GM12873 (cell line): Measurements from ENCODE around the gene KLF12.

Experiments
- CTCF ChIP-seq: IDR thresholded peaks from 2 replicates; pipeline ENCODE4 v1.5.1; 2012; ENCODE audit warnings: low read depth, mild to moderate bottlenecking, moderate library complexity, low read length, control low read depth; ENCODE audit not compliant: insufficient read depth; ENCODE audit errors: missing control alignments

The KLF12 gene

GRCh38 chr13:74134221-74134776, at the start of gene KLF12:
Gene KLF12 (minus strand): TSS chr13:74134404.
- no peak for TF ChIP-seq CTCF

DNA sequence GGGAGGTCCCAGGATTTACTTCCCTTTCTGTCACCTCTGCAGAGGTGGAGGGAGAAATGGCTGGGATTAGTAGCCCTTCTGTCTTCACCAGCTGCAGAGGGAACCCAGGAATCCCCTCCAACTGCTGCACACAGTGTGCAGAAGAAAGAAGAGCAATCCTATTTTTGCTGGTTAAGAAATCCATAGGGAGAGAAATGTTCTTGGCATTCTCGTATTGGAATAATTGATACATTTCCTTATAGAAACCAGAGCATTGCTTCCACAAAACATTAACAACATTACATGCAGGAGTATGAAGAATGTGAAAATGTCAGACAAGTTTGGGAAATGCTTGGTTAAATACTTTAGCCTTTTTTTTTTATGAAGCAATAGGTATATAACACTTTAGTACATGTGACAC, 48.3 kb upstream of the KLF12 start:
- TF ChIP-seq CTCF: no peak

- no peak for TF ChIP-seq CTCF
Measured at GRCh38 chr13:74174810-74175209, 40.6 kb upstream of the KLF12 start.

DNA sequence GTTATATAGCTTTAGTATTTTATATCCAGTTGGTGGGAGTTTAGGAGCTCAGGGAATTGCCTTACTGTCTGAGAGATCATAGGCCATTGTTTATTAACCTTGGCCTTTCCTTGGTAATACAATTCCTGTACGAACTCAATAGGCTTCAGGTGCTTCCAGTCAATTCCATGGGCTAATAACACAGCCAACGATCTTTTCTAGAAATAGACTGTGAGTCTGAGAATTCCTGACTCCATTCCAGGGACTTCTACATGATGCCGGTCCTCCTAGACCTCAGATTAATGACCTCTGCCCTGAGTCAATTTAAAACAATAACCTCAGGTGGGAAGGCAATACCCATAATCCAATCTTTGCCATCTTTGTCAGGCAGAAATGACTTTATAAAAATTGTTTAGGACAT, 39.6 kb upstream of the KLF12 start:
- no peak for TF ChIP-seq CTCF

GRCh38 chr13:74171641-74172040, 37.4 kb upstream of the KLF12 start:
- TF ChIP-seq CTCF: no peak

DNA sequence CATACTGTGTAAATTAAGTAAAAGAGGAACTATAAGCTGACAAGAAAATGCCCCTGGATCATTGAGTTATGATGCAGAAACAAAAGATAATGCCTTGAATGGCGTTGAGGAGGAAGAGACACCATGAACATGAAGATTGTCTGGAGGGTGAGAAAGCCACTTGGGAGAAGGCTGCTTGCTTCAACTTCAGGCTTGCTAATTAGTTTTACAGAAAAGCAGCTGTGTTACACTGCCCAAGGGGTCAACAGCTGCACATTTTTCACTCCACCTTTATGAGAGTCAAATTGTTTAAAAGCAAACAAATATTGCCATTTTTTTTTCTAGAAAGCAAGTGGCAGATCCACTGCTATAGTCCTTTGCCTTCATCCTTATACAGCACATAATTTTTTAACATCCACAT, 35.5 kb upstream of the KLF12 start:
- no peak for TF ChIP-seq CTCF

- no peak for TF ChIP-seq CTCF
Measured at GRCh38 chr13:74168263-74168675, 34.1 kb upstream of the KLF12 start.
